Neural crest cell (in vitro differentiated cells): ENCODE data around the gene MCC. TPM values are rescaled to one million over a fixed set of nuclear protein-coding genes. Genes with fewer than 3 reads are reported as not detected.

Experiments
- DNase-seq: peaks from one replicate; pipeline ENCODE4 v3.0.0; 2021; ENCODE audit warnings: low read depth, mixed read lengths, low spot score
- H3K27ac Mint-ChIP-seq: one replicate; pipeline ENCODE4 v1.8.0; 2021; ENCODE audit warnings: mild to moderate bottlenecking, mixed read lengths; ENCODE audit not compliant: unreplicated experiment
- H3K27me3 Mint-ChIP-seq: 2 replicates; pipeline ENCODE4 v1.8.0; 2021; ENCODE audit warnings: low read depth, mild to moderate bottlenecking, mixed read lengths
- H3K36me3 Mint-ChIP-seq: 2 replicates; pipeline ENCODE4 v1.8.0; 2021; ENCODE audit warnings: low read depth, mild to moderate bottlenecking, mixed read lengths
- H3K4me1 Mint-ChIP-seq: 2 replicates; pipeline ENCODE4 v1.8.0; 2021; ENCODE audit warnings: mixed read lengths
- H3K4me3 Mint-ChIP-seq: one replicate; pipeline ENCODE4 v1.8.0; 2021; ENCODE audit warnings: mild to moderate bottlenecking, mixed read lengths
- H3K9me3 Mint-ChIP-seq: 2 replicates; pipeline ENCODE4 v1.8.0; 2021; ENCODE audit warnings: mixed read lengths
- total RNA-seq: library from RNA; stranded (reverse); gene quantifications from 2 replicates; pipeline ENCODE4 v1.2.1, GENCODE V29; 2021
- TF ChIP-seq, protein P1 (sequence below): fragments of 200-600 bp; sonication (generic); conservative IDR thresholded peaks from 2 replicates; pipeline ENCODE4 v1.5.0; 2021; ENCODE audit warnings: antibody characterized with exemption, mild to moderate bottlenecking

Gene MCC
- total RNA-seq, 1 donor from 2014 or later = 10.8 TPM

DNA sequence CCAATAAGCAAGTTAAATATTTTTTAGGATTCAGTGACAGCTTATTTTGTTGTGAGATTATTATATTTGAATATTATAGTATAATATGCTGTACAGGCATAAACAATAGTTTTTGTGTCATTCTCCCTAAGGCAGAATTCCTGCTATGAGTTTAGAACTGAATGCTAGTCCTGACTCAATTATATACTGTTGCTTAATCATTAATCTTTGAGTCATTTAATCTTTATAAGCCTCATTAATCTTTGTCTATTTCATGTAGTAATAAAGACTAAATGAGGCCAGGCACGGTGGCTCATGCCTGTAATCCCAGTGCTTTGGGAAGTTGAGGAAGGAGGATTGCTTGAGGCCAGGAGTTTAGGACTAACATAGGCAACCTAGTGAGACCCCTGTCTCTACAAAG is 515.2 kb downstream of the MCC start:
- Mint-ChIP-seq H3K4me3 (no peak overlapping the region), H3K36me3 (no peaks in the 10 kb centered on the region), H3K9me3 (no peaks in the 10 kb centered on the region), H3K27me3 (no peaks in the 10 kb centered on the region), H3K27ac (no peak overlapping the region), H3K4me1 (peaks cover 29% of the 10 kb centered on the region)
- no peak for DNase-seq
- TF ChIP-seq, protein P1, sequence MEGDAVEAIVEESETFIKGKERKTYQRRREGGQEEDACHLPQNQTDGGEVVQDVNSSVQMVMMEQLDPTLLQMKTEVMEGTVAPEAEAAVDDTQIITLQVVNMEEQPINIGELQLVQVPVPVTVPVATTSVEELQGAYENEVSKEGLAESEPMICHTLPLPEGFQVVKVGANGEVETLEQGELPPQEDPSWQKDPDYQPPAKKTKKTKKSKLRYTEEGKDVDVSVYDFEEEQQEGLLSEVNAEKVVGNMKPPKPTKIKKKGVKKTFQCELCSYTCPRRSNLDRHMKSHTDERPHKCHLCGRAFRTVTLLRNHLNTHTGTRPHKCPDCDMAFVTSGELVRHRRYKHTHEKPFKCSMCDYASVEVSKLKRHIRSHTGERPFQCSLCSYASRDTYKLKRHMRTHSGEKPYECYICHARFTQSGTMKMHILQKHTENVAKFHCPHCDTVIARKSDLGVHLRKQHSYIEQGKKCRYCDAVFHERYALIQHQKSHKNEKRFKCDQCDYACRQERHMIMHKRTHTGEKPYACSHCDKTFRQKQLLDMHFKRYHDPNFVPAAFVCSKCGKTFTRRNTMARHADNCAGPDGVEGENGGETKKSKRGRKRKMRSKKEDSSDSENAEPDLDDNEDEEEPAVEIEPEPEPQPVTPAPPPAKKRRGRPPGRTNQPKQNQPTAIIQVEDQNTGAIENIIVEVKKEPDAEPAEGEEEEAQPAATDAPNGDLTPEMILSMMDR = no peak

Other genes with a start within 250 kb of the MCC start
- gene TSSK1B, start 53.5 kb downstream of the MCC start, total RNA-seq = 0.16 and 0.23 TPM in 2 replicates
- gene YTHDC2, start 25.2 kb upstream of the MCC start, total RNA-seq = 28.8 and 32.1 TPM in 2 replicates